Osteocyte (in vitro differentiated cells): ENCODE measurements around the gene GNAO1. TPM values are rescaled to one million over a fixed set of nuclear protein-coding genes. Genes with fewer than 3 reads are reported as not detected.

Source experiments
- DNase-seq: peaks from one replicate; pipeline ENCODE4 v3.0.0; 2021; ENCODE audit warnings: mixed read lengths; ENCODE audit not compliant: unreplicated experiment; ENCODE audit errors: extremely low spot score
- H3K27ac Mint-ChIP-seq: one replicate; pipeline ENCODE4 v1.8.0; 2021; ENCODE audit warnings: mild to moderate bottlenecking, mixed read lengths; ENCODE audit not compliant: unreplicated experiment
- H3K27me3 Mint-ChIP-seq: one replicate; pipeline ENCODE4 v1.8.0; 2021; ENCODE audit warnings: mixed read lengths; ENCODE audit not compliant: unreplicated experiment
- H3K36me3 Mint-ChIP-seq: one replicate; pipeline ENCODE4 v1.8.0; 2021; ENCODE audit warnings: mixed read lengths; ENCODE audit not compliant: unreplicated experiment
- H3K4me1 Mint-ChIP-seq: one replicate; pipeline ENCODE4 v1.8.0; 2021; ENCODE audit warnings: mixed read lengths; ENCODE audit not compliant: unreplicated experiment
- H3K4me3 Mint-ChIP-seq: one replicate; pipeline ENCODE4 v1.8.0; 2021; ENCODE audit warnings: mild to moderate bottlenecking, moderate library complexity, mixed read lengths; ENCODE audit not compliant: unreplicated experiment
- H3K9me3 Mint-ChIP-seq: one replicate; pipeline ENCODE4 v1.8.0; 2021; ENCODE audit warnings: mixed read lengths; ENCODE audit not compliant: unreplicated experiment
- total RNA-seq: library from RNA; stranded (reverse); gene quantifications from 2 replicates; pipeline ENCODE4 v1.2.1, GENCODE V29; 2021
- TF ChIP-seq, protein P1 (sequence below): fragments of 200-600 bp; sonication (generic); IDR thresholded peaks from 2 replicates; pipeline ENCODE4 v1.5.0; 2021; ENCODE audit warnings: antibody characterized with exemption, mild to moderate bottlenecking, moderate library complexity

The GNAO1 gene
- total RNA-seq, 1 donor from 2014 or later = 0.56 TPM

DNA sequence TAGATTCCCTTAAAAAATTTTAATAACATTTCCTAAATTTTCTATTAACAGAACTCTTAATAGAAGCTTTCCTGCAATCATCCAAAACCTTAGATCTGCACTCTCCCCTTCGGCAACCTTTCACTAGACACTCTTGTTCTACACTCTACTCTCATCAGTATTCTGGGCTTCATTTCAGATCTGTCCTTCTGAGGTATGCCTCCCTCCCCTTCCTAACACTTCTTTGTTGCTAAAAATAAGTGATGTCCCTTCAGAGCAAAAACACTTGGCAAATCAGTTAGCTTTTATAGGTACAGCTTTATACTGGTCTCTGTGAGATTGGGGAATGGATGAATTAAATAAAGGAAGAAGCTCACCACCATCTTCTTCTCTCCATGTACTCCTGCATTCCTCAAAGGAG is 28.2 kb upstream of the GNAO1 start:
- Mint-ChIP-seq H3K27me3 (peaks cover 3% of the 10 kb centered on the region), H3K4me3 (no peak overlapping the region), H3K4me1 (no peaks in the 10 kb centered on the region), H3K36me3 (no peaks in the 10 kb centered on the region), H3K27ac (no peak overlapping the region), H3K9me3 (no peaks in the 10 kb centered on the region)
- TF ChIP-seq, protein P1, sequence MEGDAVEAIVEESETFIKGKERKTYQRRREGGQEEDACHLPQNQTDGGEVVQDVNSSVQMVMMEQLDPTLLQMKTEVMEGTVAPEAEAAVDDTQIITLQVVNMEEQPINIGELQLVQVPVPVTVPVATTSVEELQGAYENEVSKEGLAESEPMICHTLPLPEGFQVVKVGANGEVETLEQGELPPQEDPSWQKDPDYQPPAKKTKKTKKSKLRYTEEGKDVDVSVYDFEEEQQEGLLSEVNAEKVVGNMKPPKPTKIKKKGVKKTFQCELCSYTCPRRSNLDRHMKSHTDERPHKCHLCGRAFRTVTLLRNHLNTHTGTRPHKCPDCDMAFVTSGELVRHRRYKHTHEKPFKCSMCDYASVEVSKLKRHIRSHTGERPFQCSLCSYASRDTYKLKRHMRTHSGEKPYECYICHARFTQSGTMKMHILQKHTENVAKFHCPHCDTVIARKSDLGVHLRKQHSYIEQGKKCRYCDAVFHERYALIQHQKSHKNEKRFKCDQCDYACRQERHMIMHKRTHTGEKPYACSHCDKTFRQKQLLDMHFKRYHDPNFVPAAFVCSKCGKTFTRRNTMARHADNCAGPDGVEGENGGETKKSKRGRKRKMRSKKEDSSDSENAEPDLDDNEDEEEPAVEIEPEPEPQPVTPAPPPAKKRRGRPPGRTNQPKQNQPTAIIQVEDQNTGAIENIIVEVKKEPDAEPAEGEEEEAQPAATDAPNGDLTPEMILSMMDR = no peak
- no peak for DNase-seq

DNA sequence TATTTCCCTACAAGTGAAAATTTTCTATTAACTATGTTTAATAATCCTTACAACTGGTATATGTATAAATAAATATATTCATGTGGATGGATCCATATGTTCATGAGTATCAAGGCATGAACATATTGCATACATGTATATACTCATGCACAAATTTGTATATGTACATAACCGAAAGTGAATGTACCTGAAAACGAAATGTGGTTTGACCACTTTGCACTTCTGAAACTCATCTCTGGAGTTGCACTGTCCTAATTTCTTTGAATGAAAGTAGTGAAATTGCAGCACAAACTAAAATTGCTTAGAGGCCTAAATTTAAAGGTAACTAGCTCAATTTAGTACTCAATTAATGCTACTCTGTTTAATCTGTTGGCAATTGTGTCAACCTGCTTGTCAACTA is 27.4 kb upstream of the GNAO1 start:
- TF ChIP-seq, protein P1 = no peak
- Mint-ChIP-seq H3K4me1 (no peaks in the 10 kb centered on the region), H3K27ac (no peak overlapping the region), H3K36me3 (no peaks in the 10 kb centered on the region), H3K27me3 (peaks cover 3% of the 10 kb centered on the region), H3K9me3 (no peaks in the 10 kb centered on the region), H3K4me3 (no peak overlapping the region)
- DNase-seq = no peak

DNA sequence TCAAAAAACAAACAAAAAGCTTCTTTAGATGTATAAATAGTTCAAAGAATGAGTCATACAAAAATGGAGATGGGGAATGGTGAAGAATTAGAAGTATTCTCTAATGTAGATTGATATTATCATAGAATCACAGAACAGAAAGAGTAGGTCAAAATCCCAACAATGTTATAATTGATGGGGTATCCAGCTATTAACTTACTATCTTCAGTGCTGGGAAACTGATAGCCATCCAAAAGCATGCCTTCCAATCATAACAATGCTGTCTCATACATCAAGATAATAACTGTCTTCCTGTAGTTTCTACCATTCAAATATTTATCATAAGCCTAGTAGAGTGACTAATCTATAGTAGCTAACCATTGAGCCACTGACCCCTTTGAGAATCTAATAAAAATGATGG is 26.7 kb upstream of the GNAO1 start:
- H3K4me3 Mint-ChIP-seq = no peak overlapping the region
- TF ChIP-seq, protein P1 = no peak
- no peaks in the 10 kb centered on the region for H3K9me3 Mint-ChIP-seq
- no peak overlapping the region for H3K27ac Mint-ChIP-seq
- H3K4me1 Mint-ChIP-seq = no peaks in the 10 kb centered on the region
- H3K36me3 Mint-ChIP-seq = no peaks in the 10 kb centered on the region
- peaks cover 3% of the 10 kb centered on the region for H3K27me3 Mint-ChIP-seq
- no peak for DNase-seq

DNA sequence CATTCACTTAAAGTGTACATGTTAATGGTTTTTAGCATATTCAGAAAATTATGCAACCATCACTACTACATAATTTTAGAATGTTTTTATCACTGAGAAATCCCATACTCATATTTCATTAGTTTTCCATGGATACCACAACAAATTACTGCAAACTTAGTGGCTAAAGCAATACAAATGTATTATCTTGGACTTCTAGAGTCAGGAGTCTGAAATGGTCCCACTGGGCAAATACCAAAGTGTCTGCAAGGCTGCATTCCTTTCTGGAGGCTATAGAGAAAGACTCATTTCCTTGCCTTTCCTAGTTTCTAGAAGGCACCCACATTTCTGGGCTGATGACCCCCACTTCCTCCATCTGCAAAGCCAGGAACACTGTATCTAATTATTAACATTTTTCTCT is 16.9 kb upstream of the GNAO1 start:
- H3K27me3 Mint-ChIP-seq = peaks cover 5% of the 10 kb centered on the region

DNA sequence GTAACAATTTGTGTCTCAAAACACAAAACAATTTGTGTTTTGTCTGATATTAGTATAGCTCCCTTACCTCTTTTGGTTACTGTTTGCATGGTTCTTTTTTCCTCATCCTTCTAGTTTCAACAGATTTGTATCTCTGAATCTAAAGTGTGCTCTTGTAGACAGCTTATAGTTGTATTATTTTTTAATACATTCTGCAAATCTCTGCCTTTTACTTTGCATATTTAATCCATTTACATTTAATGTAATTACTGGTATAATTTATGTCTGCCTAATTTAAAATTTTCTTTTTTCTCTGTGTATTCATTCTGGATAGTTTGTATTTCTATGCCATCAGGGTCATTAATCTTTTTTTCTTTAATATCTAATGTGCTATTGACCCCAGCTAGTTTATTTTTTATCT is 9.9 kb upstream of the GNAO1 start:
- no peak overlapping the region for H3K27ac Mint-ChIP-seq
- peaks cover 4% of the 10 kb centered on the region for H3K9me3 Mint-ChIP-seq
- no peaks in the 10 kb centered on the region for H3K4me1 Mint-ChIP-seq

More for the DNA sequence above, 16.9 kb upstream of the GNAO1 start:
- no peaks in the 10 kb centered on the region for H3K4me1 Mint-ChIP-seq
- no peak for DNase-seq
- H3K9me3 Mint-ChIP-seq = peaks cover 14% of the 10 kb centered on the region
- no peak overlapping the region for H3K27ac Mint-ChIP-seq
- TF ChIP-seq, protein P1 = no peak
- H3K36me3 Mint-ChIP-seq = no peaks in the 10 kb centered on the region
- no peak overlapping the region for H3K4me3 Mint-ChIP-seq

More for the DNA sequence above, 9.9 kb upstream of the GNAO1 start:
- H3K4me3 Mint-ChIP-seq = no peak overlapping the region
- no peaks in the 10 kb centered on the region for H3K36me3 Mint-ChIP-seq
- H3K27me3 Mint-ChIP-seq = peaks cover 24% of the 10 kb centered on the region
- TF ChIP-seq, protein P1 = no peak
- DNase-seq = no peak
